Spleen (tissue), 11 donors: Measurements from ENCODE around the gene RAB1B. TPM values are rescaled to one million over a fixed set of nuclear protein-coding genes. Genes with fewer than 3 reads are reported as not detected.

Experiments used
- DNase-seq: peaks from one replicate; pipeline ENCODE4 v3.0.0-alpha.2; 2020
- H3K27ac ChIP-seq, 8 donors: fragments of 200-600 bp; sonication (generic) in 7 of 8; 1 replicate in 4 of 8; 2 replicates in 4 of 8; pipeline versions ENCODE4 v1.5.0 to v1.8.0; 2016 to 2021; ENCODE audit warnings: inconsistent platforms in 4 of 8, mild to moderate bottlenecking in 4 of 8, moderate library complexity in 1 of 8
- H3K27me3 ChIP-seq, 7 donors: fragments of 200-600 bp; sonication (generic) in 6 of 7; replicated peaks in 1 of 7; 1 replicate in 4 of 7; 2 replicates in 3 of 7; pipeline versions ENCODE4 v1.5.0 to v1.8.0; 2016 to 2021; ENCODE audit warnings: inconsistent platforms in 3 of 7, mild to moderate bottlenecking in 1 of 7
- H3K36me3 ChIP-seq, 6 donors: fragments of 200-600 bp; sonication (generic) in 5 of 6; 1 replicate in 4 of 6; 2 replicates in 2 of 6; pipeline versions ENCODE4 v1.5.0 to v1.8.0; 2016 to 2021; ENCODE audit warnings: inconsistent platforms in 2 of 6
- H3K4me1 ChIP-seq, 6 donors: fragments of 200-600 bp; sonication (generic) in 5 of 6; 1 replicate in 3 of 6; 2 replicates in 3 of 6; pipeline versions ENCODE4 v1.5.0 to v1.8.0; 2016 to 2021; ENCODE audit warnings: inconsistent platforms in 3 of 6
- H3K4me3 ChIP-seq, 8 donors: fragments of 200-600 bp; sonication (generic) in 7 of 8; 1 replicate in 4 of 8; 2 replicates in 4 of 8; pipeline versions ENCODE4 v1.5.0 to v1.8.0; 2016 to 2021; ENCODE audit warnings: inconsistent platforms in 4 of 8, mild to moderate bottlenecking in 4 of 8, moderate library complexity in 2 of 8
- H3K9me3 ChIP-seq, 8 donors: fragments of 200-600 bp; sonication (generic) in 7 of 8; 1 replicate in 4 of 8; 2 replicates in 4 of 8; pipeline versions ENCODE4 v1.5.0 to v1.8.0; 2016 to 2021; ENCODE audit warnings: inconsistent platforms in 4 of 8
- POLR2A ChIP-seq, 3 donors: fragments of 450-650 bp; IDR thresholded peaks; one replicate each; pipeline ENCODE4 v1.5.1; 2017; ENCODE audit warnings: antibody characterized with exemption in 3 of 3, mild to moderate bottlenecking in 1 of 3
- POLR2AphosphoS5 ChIP-seq, 3 donors: sonication (generic); formaldehyde crosslinking; IDR thresholded peaks; one replicate each; pipeline ENCODE4 v1.5.1; 2017; ENCODE audit warnings: antibody characterized with exemption in 3 of 3
- WGBS, 5 donors: extraction: QIAGEN DNeasy Blood & Tissue Kit in 3 of 5; methylation state at CpG; one replicate each; pipeline versions ENCODE4 v1.1.5 to v1.1.7; 2013 to 2018; 5-methylcytosine and 5-hydroxymethylcytosine counted together
- intact Hi-C: fragments of 100-400 bp; cut with DNase I; formaldehyde crosslinking; loops from one replicate; pipeline ENCODE4 v1.15.0; 2023; ENCODE audit warnings: low total_unique reads
- polyA plus RNA-seq, 3 donors: library from polyadenylated mRNA; stranded (reverse); fragments of 200-250 nt; gene quantifications; one replicate each; pipeline ENCODE4 v1.2.1, GENCODE V29; 2013
- total RNA-seq, 7 donors: library from RNA; depleted of rRNA in 3 of 7; stranded (reverse); fragments of >200 nt in 3 of 7; fragmentation: NEBNext Ultra II Directional in 4 of 7; extraction: Animal tissue kit (Norgen Biotek cat#: 25700) in 4 of 7; gene quantifications; one replicate each; pipeline versions ENCODE4 v1.1.0 to v1.2.1, GENCODE V29; 2016 to 2021
- TF ChIP-seq, protein P1 (sequence below), 11 experiments: fragments of 200-600 bp in 7 of 11; fragments of 450-650 bp in 4 of 11; sonication (generic) in 4 of 11; IDR thresholded peaks in 8 of 11; conservative IDR thresholded peaks in 3 of 11; 1 replicate in 7 of 11; 2 replicates in 4 of 11; pipeline versions ENCODE4 v1.4.0 to v1.8.0; 2016 to 2021; ENCODE audit warnings: antibody characterized with exemption in 11 of 11, inconsistent platforms in 4 of 11, mild to moderate bottlenecking in 1 of 11
- donor health status: healthy with polysubstance abuse.
- donor health status: DM: no; HTN: no; CAD: no; lungs with moderate emphysema.
- donor health status: DM: no; HTN: no; CAD: no.
- donor health status: Bipolar disorder and iron deficiency.
- donor health status: healthy.
- donor health status: DM: no; HTN: no; CAD: no.
- donor health status: DM: yes; HTN: yes; CAD: no.

RAB1B gene
- total and polyA plus RNA-seq, 10 donors, result 66.8 to 150 (median 116) TPM

DNA sequence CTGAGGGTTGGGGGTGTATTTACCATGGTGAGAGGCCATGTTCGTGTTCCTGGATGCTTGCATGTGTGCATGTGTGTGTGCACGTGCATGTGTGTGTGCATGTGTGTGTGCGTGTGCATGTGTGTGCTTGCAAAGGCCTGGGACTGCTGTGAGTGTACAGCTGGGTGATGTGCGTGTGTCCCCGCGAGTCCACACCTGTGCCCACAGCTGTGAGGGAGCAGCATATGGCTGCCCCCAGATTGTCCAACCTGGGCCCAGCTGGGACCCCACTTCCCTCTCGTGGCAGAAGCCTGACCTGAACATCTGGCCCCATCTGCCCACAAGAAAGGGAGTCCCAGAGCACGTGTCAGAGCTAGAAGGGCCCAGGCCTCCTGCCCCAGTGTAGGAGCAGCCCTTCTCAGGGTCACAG, 56.8 kb downstream of the RAB1B start:
- no peak for DNase-seq

DNA sequence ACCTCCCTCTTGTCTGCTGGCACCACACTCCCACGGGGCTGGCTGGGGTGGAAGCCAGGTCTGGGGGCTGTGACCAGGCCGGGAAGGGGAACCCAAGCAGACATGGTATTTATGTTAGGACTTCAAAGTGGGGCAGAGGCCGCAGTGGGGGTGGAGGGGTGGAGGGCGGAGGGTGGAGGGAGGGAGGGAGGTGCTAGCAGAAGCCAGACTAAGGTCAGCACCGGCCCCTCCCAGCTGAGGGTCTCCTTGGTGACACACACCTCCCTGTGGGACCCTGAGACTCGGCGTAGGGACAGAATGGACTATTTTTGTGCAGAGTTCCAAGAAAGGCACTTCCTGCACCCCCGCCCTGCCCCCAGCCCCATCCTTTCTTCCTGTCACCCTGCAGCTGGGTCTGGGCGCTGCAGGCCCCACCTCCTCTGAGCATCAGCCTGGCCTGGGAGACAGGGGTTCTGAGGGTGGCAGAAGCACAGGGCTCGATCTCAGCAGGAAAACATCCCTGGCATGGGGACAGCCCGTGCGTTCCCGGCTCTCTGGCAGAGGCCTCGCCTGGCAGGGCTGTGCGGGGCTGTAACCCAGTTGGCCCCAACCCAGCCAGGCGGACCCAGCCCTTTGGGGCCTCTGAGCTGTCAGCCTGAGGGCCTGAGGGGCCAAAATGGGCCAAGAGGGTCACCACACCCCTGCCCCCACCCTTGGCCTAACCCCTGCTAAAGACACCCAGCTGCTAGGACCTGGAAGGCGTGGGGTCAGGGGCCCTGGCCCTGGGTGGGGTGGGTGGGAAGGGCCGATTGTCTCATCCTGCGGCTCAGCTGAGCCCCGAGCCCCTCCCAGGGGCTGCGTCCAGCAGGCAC, 58.0 kb downstream of the RAB1B start:
- intact Hi-C loops, result no loop called here
- no peak for DNase-seq
- Histone ChIP-seq H3K4me1 (peaks cover 16 to 59% (median 41%) of the 10 kb centered on the region in 6 donors), H3K9me3 (no peaks in the 10 kb centered on the region), H3K4me3 (no peak overlapping the region), H3K36me3 (peaks cover 0 to 4% (median 0%) of the 10 kb centered on the region in 6 donors), H3K27ac (peak overlapping the region in 7 of 8 donors; percentile 2 to 71 (median 54)), H3K27me3 (no peaks in the 10 kb centered on the region)
- no peak for TF ChIP-seq POLR2A (IDR thresholded peaks at IDR 0.05)
- TF ChIP-seq, protein P1, sequence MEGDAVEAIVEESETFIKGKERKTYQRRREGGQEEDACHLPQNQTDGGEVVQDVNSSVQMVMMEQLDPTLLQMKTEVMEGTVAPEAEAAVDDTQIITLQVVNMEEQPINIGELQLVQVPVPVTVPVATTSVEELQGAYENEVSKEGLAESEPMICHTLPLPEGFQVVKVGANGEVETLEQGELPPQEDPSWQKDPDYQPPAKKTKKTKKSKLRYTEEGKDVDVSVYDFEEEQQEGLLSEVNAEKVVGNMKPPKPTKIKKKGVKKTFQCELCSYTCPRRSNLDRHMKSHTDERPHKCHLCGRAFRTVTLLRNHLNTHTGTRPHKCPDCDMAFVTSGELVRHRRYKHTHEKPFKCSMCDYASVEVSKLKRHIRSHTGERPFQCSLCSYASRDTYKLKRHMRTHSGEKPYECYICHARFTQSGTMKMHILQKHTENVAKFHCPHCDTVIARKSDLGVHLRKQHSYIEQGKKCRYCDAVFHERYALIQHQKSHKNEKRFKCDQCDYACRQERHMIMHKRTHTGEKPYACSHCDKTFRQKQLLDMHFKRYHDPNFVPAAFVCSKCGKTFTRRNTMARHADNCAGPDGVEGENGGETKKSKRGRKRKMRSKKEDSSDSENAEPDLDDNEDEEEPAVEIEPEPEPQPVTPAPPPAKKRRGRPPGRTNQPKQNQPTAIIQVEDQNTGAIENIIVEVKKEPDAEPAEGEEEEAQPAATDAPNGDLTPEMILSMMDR (IDR thresholded peaks at IDR 0.05 in 8 of 11, conservative IDR thresholded peaks at IDR 0.05 in 3 of 11), result no peak
- peak in 1 of 3 donors; percentile 51 for TF ChIP-seq POLR2AphosphoS5 (IDR thresholded peaks at IDR 0.05)
- WGBS, 5 donors, result 28 to 58% (median 37%) methylated on average over 16 to 21 of the region's 21 CpGs

More for the DNA sequence above, 56.8 kb downstream of the RAB1B start:
- H3K36me3 ChIP-seq, result no peaks in the 10 kb centered on the region
- TF ChIP-seq POLR2A (IDR thresholded peaks at IDR 0.05) (no peak), POLR2AphosphoS5 (IDR thresholded peaks at IDR 0.05) (no peak)
- TF ChIP-seq, protein P1 (IDR thresholded peaks at IDR 0.05 in 8 of 11, conservative IDR thresholded peaks at IDR 0.05 in 3 of 11), result no peak
- no peaks in the 10 kb centered on the region for H3K27me3 ChIP-seq
- H3K4me1 ChIP-seq, result peaks cover 16 to 59% (median 39%) of the 10 kb centered on the region in 6 donors
- intact Hi-C loops, result no loop called here
- H3K9me3 ChIP-seq, result no peaks in the 10 kb centered on the region
- H3K27ac ChIP-seq, result peak overlapping the region in 3 of 8 donors; percentile 59 to 71 (median 66)
- WGBS, 5 donors, result 60 to 88% (median 75%) methylated on average over 3 to 8 of the region's 8 CpGs
- H3K4me3 ChIP-seq, result no peak overlapping the region

Other genes starting within 250 kb of the RAB1B start
- 1 to 10 TPM in 3 of 7 donors, under 1 TPM in 2, not detected in 2; 0.70 to 1.2 (median 1.1) TPM for gene CATSPER1, start 242.2 kb upstream of the RAB1B start, total RNA-seq
- gene CATSPER1, start 242.2 kb upstream of the RAB1B start, polyA plus RNA-seq, result under 1 TPM; 0.30 to 0.51 (median 0.50) TPM
- gene GAL3ST3, start 219.5 kb upstream of the RAB1B start, total RNA-seq, result not detected
- under 1 TPM; 0.03 to 0.04 (median 0.03) TPM for gene GAL3ST3, start 219.5 kb upstream of the RAB1B start, polyA plus RNA-seq
- gene SF3B2, start 216.3 kb upstream of the RAB1B start, total RNA-seq, result 100 to 1,000 TPM; 139 to 195 (median 164) TPM
- 100 to 1,000 TPM in 1 of 3 donors, 10 to 100 TPM in 2; 77.5 to 104 (median 89.9) TPM for gene SF3B2, start 216.3 kb upstream of the RAB1B start, polyA plus RNA-seq
- 100 to 1,000 TPM in 5 of 7 donors, 10 to 100 TPM in 2; 65.8 to 126 (median 110) TPM for gene PACS1, start 198.4 kb upstream of the RAB1B start, total RNA-seq
- 10 to 100 TPM; 20.6 to 35.1 (median 20.9) TPM for gene PACS1, start 198.4 kb upstream of the RAB1B start, polyA plus RNA-seq
- 10 to 100 TPM in 6 of 7 donors, 1 to 10 TPM in 1; 8.8 to 30.8 (median 18.3) TPM for gene KLC2, start 10.9 kb upstream of the RAB1B start, total RNA-seq
- 10 to 100 TPM in 1 of 3 donors, 1 to 10 TPM in 2; 5.5 to 19.5 (median 7.8) TPM for gene KLC2, start 10.9 kb upstream of the RAB1B start, polyA plus RNA-seq
- 1 to 10 TPM in 3 of 7 donors, under 1 TPM in 2, not detected in 2; 0.40 to 1.9 (median 1.3) TPM for gene CNIH2, start 9.5 kb downstream of the RAB1B start, total RNA-seq
- gene CNIH2, start 9.5 kb downstream of the RAB1B start, polyA plus RNA-seq, result under 1 TPM; 0.20 to 0.57 (median 0.26) TPM
- 10 to 100 TPM; 34.7 to 50.4 (median 40.4) TPM for gene YIF1A, start 20.5 kb downstream of the RAB1B start, total RNA-seq
- 10 to 100 TPM; 48.3 to 60.1 (median 49.3) TPM for gene YIF1A, start 20.5 kb downstream of the RAB1B start, polyA plus RNA-seq
- under 1 TPM in 1 of 7 donors, not detected in 6; 0.34 TPM for gene TMEM151A, start 23.3 kb downstream of the RAB1B start, total RNA-seq
- gene TMEM151A, start 23.3 kb downstream of the RAB1B start, polyA plus RNA-seq, result under 1 TPM in 2 of 3 donors, not detected in 1; 0.02 TPM
- gene CD248, start 48.4 kb downstream of the RAB1B start, total RNA-seq, result 10 to 100 TPM in 2 of 7 donors, 1 to 10 TPM in 5; 4.7 to 15.7 (median 6.5) TPM
- gene CD248, start 48.4 kb downstream of the RAB1B start, polyA plus RNA-seq, result 1 to 10 TPM; 1.7 to 2.7 (median 2.0) TPM
- 10 to 100 TPM in 1 of 7 donors, 1 to 10 TPM in 6; 5.7 to 10.9 (median 8.9) TPM for gene RIN1, start 67.8 kb downstream of the RAB1B start, total RNA-seq
- 1 to 10 TPM; 2.3 to 7.8 (median 7.0) TPM for gene RIN1, start 67.8 kb downstream of the RAB1B start, polyA plus RNA-seq
- 10 to 100 TPM; 32.3 to 52.5 (median 37.2) TPM for gene BRMS1, start 76.5 kb downstream of the RAB1B start, total RNA-seq
- 10 to 100 TPM; 61.6 to 90.6 (median 83.0) TPM for gene BRMS1, start 76.5 kb downstream of the RAB1B start, polyA plus RNA-seq
- 10 to 100 TPM in 5 of 7 donors, 1 to 10 TPM in 2; 6.3 to 23.4 (median 13.9) TPM for gene B4GAT1, start 79.0 kb downstream of the RAB1B start, total RNA-seq
- gene B4GAT1, start 79.0 kb downstream of the RAB1B start, polyA plus RNA-seq, result 1 to 10 TPM; 4.3 to 8.9 (median 8.7) TPM
- gene SLC29A2, start 103.1 kb downstream of the RAB1B start, total RNA-seq, result 1 to 10 TPM; 1.9 to 5.0 (median 4.0) TPM
- gene SLC29A2, start 103.1 kb downstream of the RAB1B start, polyA plus RNA-seq, result 1 to 10 TPM; 4.8 to 8.4 (median 7.4) TPM
- gene NPAS4, start 152.4 kb downstream of the RAB1B start, total RNA-seq, result under 1 TPM in 2 of 7 donors, not detected in 5; 0.25 to 0.72 TPM
- under 1 TPM in 2 of 3 donors, not detected in 1; 0.11 to 0.22 TPM for gene NPAS4, start 152.4 kb downstream of the RAB1B start, polyA plus RNA-seq
- gene MRPL11, start 170.2 kb downstream of the RAB1B start, total RNA-seq, result 10 to 100 TPM; 25.5 to 41.2 (median 32.6) TPM
- gene MRPL11, start 170.2 kb downstream of the RAB1B start, polyA plus RNA-seq, result 10 to 100 TPM; 60.3 to 87.1 (median 72.7) TPM
- 10 to 100 TPM in 5 of 7 donors, 1 to 10 TPM in 2; 4.9 to 14.6 (median 10.7) TPM for gene PELI3, start 198.3 kb downstream of the RAB1B start, total RNA-seq
- 1 to 10 TPM; 2.4 to 6.4 (median 2.7) TPM for gene PELI3, start 198.3 kb downstream of the RAB1B start, polyA plus RNA-seq
- 10 to 100 TPM; 17.9 to 35.5 (median 23.9) TPM for gene DPP3, start 211.8 kb downstream of the RAB1B start, total RNA-seq
- gene DPP3, start 211.8 kb downstream of the RAB1B start, polyA plus RNA-seq, result 10 to 100 TPM; 20.0 to 25.9 (median 20.6) TPM
- gene BBS1, start 242.0 kb downstream of the RAB1B start, total RNA-seq, result 10 to 100 TPM; 22.2 to 60.5 (median 36.9) TPM
- gene BBS1, start 242.0 kb downstream of the RAB1B start, polyA plus RNA-seq, result 1 to 10 TPM; 5.2 to 9.9 (median 5.8) TPM